Measurements from ENCODE around the gene PTH2R. TPM values are rescaled to one million over a fixed set of nuclear protein-coding genes. Genes with fewer than 3 reads are reported as not detected.
"Not testable (repeated sequence)": the region's sequence is repeated elsewhere in the genome, so short reads cannot be mapped to it uniquely, and the experiment has no call there.

The PTH2R gene
- total and polyA plus RNA-seq, 10 donors = 0.10 to 0.92 (median 0.43) TPM; not detected in 1

DNA sequence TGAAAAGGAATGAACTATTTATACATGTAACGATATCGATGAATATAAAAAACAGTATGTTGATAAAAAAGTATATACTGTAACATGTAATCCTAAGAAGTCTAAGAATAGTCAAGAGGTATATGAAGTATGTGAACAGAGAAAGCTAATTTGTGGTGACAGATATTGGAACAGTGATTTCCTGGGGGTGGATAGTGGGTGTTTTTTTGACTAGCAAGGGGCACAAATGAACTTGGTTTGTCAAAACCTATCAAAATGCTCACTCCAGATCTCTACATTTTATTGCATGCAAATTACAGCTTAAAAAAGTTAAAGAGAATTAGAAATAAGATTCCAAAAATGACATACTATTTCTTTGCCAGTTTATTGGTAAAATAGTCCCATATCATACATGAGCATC is 35.4 kb downstream of the PTH2R start:
- H3K4me3 ChIP-seq = no peak overlapping the region
- intact Hi-C loops (cut with DNase I; ENCODE audit: low total_unique reads) = no loop called here
- peaks cover 0 to 4% (median 0%) of the 10 kb centered on the region in 7 donors for H3K27me3 ChIP-seq (replicated peaks in 1 of 7)
- H3K4me1 ChIP-seq = no peaks in the 10 kb centered on the region
- DNase-seq = no peak
- no peaks in the 10 kb centered on the region for H3K9me3 ChIP-seq
- no peak for TF ChIP-seq POLR2A (IDR thresholded peaks at IDR 0.05)
- TF ChIP-seq, protein P1, sequence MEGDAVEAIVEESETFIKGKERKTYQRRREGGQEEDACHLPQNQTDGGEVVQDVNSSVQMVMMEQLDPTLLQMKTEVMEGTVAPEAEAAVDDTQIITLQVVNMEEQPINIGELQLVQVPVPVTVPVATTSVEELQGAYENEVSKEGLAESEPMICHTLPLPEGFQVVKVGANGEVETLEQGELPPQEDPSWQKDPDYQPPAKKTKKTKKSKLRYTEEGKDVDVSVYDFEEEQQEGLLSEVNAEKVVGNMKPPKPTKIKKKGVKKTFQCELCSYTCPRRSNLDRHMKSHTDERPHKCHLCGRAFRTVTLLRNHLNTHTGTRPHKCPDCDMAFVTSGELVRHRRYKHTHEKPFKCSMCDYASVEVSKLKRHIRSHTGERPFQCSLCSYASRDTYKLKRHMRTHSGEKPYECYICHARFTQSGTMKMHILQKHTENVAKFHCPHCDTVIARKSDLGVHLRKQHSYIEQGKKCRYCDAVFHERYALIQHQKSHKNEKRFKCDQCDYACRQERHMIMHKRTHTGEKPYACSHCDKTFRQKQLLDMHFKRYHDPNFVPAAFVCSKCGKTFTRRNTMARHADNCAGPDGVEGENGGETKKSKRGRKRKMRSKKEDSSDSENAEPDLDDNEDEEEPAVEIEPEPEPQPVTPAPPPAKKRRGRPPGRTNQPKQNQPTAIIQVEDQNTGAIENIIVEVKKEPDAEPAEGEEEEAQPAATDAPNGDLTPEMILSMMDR (IDR thresholded peaks at IDR 0.05 in 8 of 11, conservative IDR thresholded peaks at IDR 0.05 in 3 of 11) = no peak
- no peaks in the 10 kb centered on the region for H3K36me3 ChIP-seq
- no peak overlapping the region for H3K27ac ChIP-seq
- 92 to 98% (median 96%) methylated on average over 2 of the region's 2 CpGs for WGBS, 5 donors

GRCh38 chr2:208447447-208447846 is 40.9 kb downstream of the PTH2R start:
- DNase-seq; H3K27ac ChIP-seq; H3K36me3 ChIP-seq; H3K4me3 ChIP-seq; H3K27me3 ChIP-seq (replicated peaks in 1 of 7); H3K4me1 ChIP-seq; H3K9me3 ChIP-seq; intact Hi-C loops (cut with DNase I; ENCODE audit: low total_unique reads): not testable (repeated sequence)
- 89 to 95% (median 93%) methylated on average over 6 of the region's 6 CpGs for WGBS, 5 donors

GRCh38 chr2:208451061-208451460 is 44.5 kb downstream of the PTH2R start:
- Histone ChIP-seq H3K27me3 (replicated peaks in 1 of 7) (no peaks in the 10 kb centered on the region), H3K4me3 (no peak overlapping the region), H3K36me3 (no peaks in the 10 kb centered on the region), H3K9me3 (no peaks in the 10 kb centered on the region), H3K27ac (no peak overlapping the region), H3K4me1 (no peaks in the 10 kb centered on the region)
- TF ChIP-seq POLR2AphosphoS5 (IDR thresholded peaks at IDR 0.05) (no peak), POLR2A (IDR thresholded peaks at IDR 0.05) (no peak)
- TF ChIP-seq, protein P1 (IDR thresholded peaks at IDR 0.05 in 8 of 11, conservative IDR thresholded peaks at IDR 0.05 in 3 of 11) = no peak
- no peak for DNase-seq
- intact Hi-C loops (cut with DNase I; ENCODE audit: low total_unique reads) = no loop called here
- 23 to 47% (median 43%) methylated on average over 2 of the region's 2 CpGs for WGBS, 5 donors

DNA sequence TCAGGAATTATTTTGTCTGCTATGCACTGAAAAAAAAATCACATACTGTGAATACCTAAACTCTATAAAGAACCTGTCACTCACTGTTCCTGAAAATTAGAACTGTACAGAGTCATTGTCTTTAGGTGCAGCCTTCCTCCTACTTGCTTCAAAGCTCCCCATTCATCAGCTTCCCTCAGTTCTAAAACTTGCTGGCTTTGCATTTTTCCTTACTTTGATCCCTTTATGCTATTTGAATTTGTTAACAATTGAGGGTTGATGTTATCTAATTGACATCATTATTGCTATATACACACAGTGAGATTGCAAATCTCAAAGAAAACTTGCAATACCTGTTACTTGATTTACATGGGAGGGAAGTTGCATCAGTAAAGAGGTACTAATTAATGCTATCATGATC is 48.3 kb downstream of the PTH2R start:
- Histone ChIP-seq H3K9me3 (no peaks in the 10 kb centered on the region), H3K27ac (no peak overlapping the region), H3K36me3 (no peaks in the 10 kb centered on the region), H3K4me3 (no peak overlapping the region), H3K4me1 (no peaks in the 10 kb centered on the region), H3K27me3 (replicated peaks in 1 of 7) (no peaks in the 10 kb centered on the region)
- DNase-seq = no peak
- TF ChIP-seq, protein P1 (IDR thresholded peaks at IDR 0.05 in 8 of 11, conservative IDR thresholded peaks at IDR 0.05 in 3 of 11) = no peak
- TF ChIP-seq POLR2AphosphoS5 (IDR thresholded peaks at IDR 0.05) = no peak
- no peak for TF ChIP-seq POLR2A (IDR thresholded peaks at IDR 0.05)
- intact Hi-C loops (cut with DNase I; ENCODE audit: low total_unique reads) = no loop called here

DNA sequence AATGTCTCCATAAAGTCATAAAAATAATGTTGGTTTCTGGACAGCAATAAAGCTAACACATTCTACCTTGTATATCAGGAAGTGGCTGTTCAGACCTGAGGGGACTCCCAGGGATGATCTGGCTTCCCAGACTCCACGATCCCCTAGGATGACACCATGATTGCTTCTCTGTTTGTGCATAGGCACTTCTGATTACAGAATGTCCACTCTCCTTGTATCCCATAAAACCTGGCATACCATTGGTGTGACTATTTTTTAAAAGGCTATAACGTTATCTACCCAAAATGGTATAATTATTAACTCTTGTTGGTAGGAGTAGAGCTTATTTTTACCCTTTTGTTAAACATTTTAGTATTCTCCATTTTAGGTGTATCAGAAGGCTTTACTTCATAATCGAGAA is 57.1 kb downstream of the PTH2R start:
- Histone ChIP-seq H3K27ac (no peak overlapping the region), H3K27me3 (replicated peaks in 1 of 7) (no peaks in the 10 kb centered on the region), H3K4me1 (no peaks in the 10 kb centered on the region), H3K9me3 (no peaks in the 10 kb centered on the region), H3K36me3 (no peaks in the 10 kb centered on the region), H3K4me3 (no peak overlapping the region)
- DNase-seq = no peak
- TF ChIP-seq POLR2AphosphoS5 (IDR thresholded peaks at IDR 0.05) (no peak), POLR2A (IDR thresholded peaks at IDR 0.05) (no peak)
- TF ChIP-seq, protein P1 (IDR thresholded peaks at IDR 0.05 in 8 of 11, conservative IDR thresholded peaks at IDR 0.05 in 3 of 11) = no peak
- intact Hi-C loops (cut with DNase I; ENCODE audit: low total_unique reads) = no loop called here
- 54 to 82% (median 74%) methylated on average over 2 to 3 of the region's 3 CpGs for WGBS, 5 donors
